PC-9 (cell line): ENCODE data around the gene NRG3.

Source experiments
- CTCF ChIP-seq: fragments of 200-600 bp; sonication (generic); conservative IDR thresholded peaks from 2 replicates; pipeline ENCODE4 v1.6.1; 2017; ENCODE audit warnings: mixed run types, antibody characterized with exemption, mild to moderate bottlenecking, moderate library complexity
- EZH2 ChIP-seq: fragments of 200-600 bp; sonication (generic); IDR thresholded peaks from 2 replicates; pipeline ENCODE4 v1.8.0; 2017; ENCODE audit warnings: antibody characterized with exemption, low read depth

DNA sequence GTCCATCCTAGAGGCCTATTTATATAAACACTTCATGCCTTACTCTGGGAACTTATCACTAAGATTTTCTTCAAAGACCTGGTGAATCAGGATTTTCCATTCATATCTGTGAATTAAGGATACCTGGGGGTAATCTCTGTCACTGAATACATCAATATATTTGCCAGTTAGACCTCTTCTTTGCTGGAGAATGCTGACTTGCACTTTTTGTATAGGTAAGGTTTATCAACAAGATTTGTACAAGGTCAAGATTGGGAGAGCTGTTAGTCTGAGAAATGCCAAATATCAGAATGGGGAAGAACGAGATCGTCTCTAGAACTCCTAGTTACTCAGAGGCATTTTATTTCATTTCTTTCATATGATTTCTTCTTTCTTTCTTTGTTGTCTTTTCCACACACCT lies 1060.0 kb downstream of the NRG3 start:
- TF ChIP-seq EZH2 (no peak), CTCF (no peak)
